GM12878 (cell line): ENCODE data around the gene TBX10. TPM values are rescaled to one million over a fixed set of nuclear protein-coding genes. Genes with fewer than 3 reads are reported as not detected.

ENCODE experiments used
- ATAC-seq: fragments of 200-7000 bp; cut with Tn5 transposase; 3 replicates; pipeline ENCODE4 v1.9.1; 2020; ENCODE audit warnings: mild to moderate bottlenecking, moderate library complexity
- BruUV-seq: library from RNA; stranded (reverse); fragments of 400-500 nt; replicated peaks from 2 replicates; lab custom pipeline; 2021; lab: Mats Ljungman, UMichigan
- CTCF ChIA-PET: fragments of 300-600 bp; sonication (Branson Sonifier 250); formaldehyde crosslinking; extraction: SDS; loops from one replicate; lab custom pipeline; 2021; ENCODE audit warnings: inconsistent platforms; lab: Yijun Ruan, JAX
- POLR2A ChIA-PET: fragments of 350-600 bp; formaldehyde crosslinking; extraction: SDS; loops from one replicate; lab custom pipeline; 2021; ENCODE audit warnings: inconsistent platforms; lab: Charles Lee
- RAD21 ChIA-PET: fragments of 300-600 bp; sonication (Branson Sonifier 250); formaldehyde crosslinking; loops from one replicate; lab custom pipeline; 2023; ENCODE audit warnings: antibody characterized with exemption; ENCODE audit not compliant: unreplicated experiment; lab: Charles Lee
- SMC1A ChIA-PET: fragments of 300-600 bp; sonication (Branson Sonifier 250); formaldehyde crosslinking; loops from one replicate; lab custom pipeline; 2023; ENCODE audit not compliant: unreplicated experiment, uncharacterized antibody; lab: Charles Lee
- DNase-seq: peaks from one replicate; pipeline ENCODE4 v3.0.0-alpha.2; 2011; ENCODE audit warnings: low read depth, low spot score
- FAIRE-seq: peaks from 3 replicates; lab custom pipeline; 2011; peaks lifted over from hg19 to GRCh38; lab: Jason Lieb, UNC
- H2AFZ ChIP-seq: 2 replicates; pipeline ENCODE4 v1.6.0; 2011; ENCODE audit warnings: low read depth, low read length, control low read depth; ENCODE audit not compliant: control insufficient read depth
- H3K27ac ChIP-seq: 2 replicates; pipeline ENCODE4 v1.5.1; 2011; ENCODE audit warnings: control low read depth; ENCODE audit not compliant: control insufficient read depth, insufficient read depth
- H3K27me3 ChIP-seq, 2 experiments: replicated peaks in 1 of 2; 2 replicates each; pipeline versions ENCODE4 v1.6.0 to v1.6.1; 2011; ENCODE audit warnings: low read length in 1 of 2; ENCODE audit not compliant: control insufficient read depth in 2 of 2, insufficient read depth in 2 of 2
- H3K36me3 ChIP-seq, 2 experiments: 2 replicates each; pipeline ENCODE4 v1.5.1; 2011; ENCODE audit warnings: low read length in 1 of 2; ENCODE audit not compliant: control insufficient read depth in 2 of 2, insufficient read depth in 2 of 2
- H3K4me1 ChIP-seq: 2 replicates; pipeline ENCODE4 v1.6.1; 2011; ENCODE audit warnings: mild to moderate bottlenecking, low read length, moderate library complexity, mixed read lengths; ENCODE audit not compliant: control insufficient read depth, insufficient read depth
- H3K4me2 ChIP-seq: 2 replicates; pipeline ENCODE4 v1.6.0; 2011; ENCODE audit warnings: control low read depth; ENCODE audit not compliant: control insufficient read depth, insufficient read depth
- H3K4me3 ChIP-seq: fragments of 200-600 bp; sonication (generic); 2 replicates; pipeline ENCODE4 v1.5.1; 2016
- H3K79me2 ChIP-seq: 2 replicates; pipeline ENCODE4 v1.6.0; 2011; ENCODE audit warnings: low read length; ENCODE audit not compliant: control insufficient read depth, insufficient read depth
- H3K9ac ChIP-seq: 2 replicates; pipeline ENCODE4 v1.8.0; 2011; ENCODE audit warnings: low read length, control low read depth, mixed read lengths; ENCODE audit not compliant: control insufficient read depth, insufficient read depth
- H3K9me3 ChIP-seq: replicated peaks from 3 replicates; pipeline ENCODE4 v1.5.1; 2011; ENCODE audit warnings: mild to moderate bottlenecking, low read length; ENCODE audit not compliant: control insufficient read depth, insufficient read depth
- H4K20me1 ChIP-seq: 2 replicates; pipeline ENCODE4 v1.6.0; 2011; ENCODE audit not compliant: control insufficient read depth, insufficient read depth
- CBX3 ChIP-seq: fragments of 200-600 bp; sonication (generic); IDR thresholded peaks from 2 replicates; pipeline ENCODE4 v1.6.1; 2016; ENCODE audit warnings: low read depth, borderline replicate concordance
- ETV6 ChIP-seq, 2 experiments: fragments of 450-650 bp in 1 of 2; IDR thresholded peaks in 1 of 2; conservative IDR thresholded peaks in 1 of 2; 2 replicates each; pipeline ENCODE4 v1.6.1; 2014; ENCODE audit warnings: antibody characterized with exemption in 1 of 2, borderline replicate concordance in 1 of 2, low read depth in 1 of 2, mild to moderate bottlenecking in 1 of 2, moderate library complexity in 1 of 2
- NFIC ChIP-seq: IDR thresholded peaks from 2 replicates; pipeline ENCODE4 v1.6.1; 2012; ENCODE audit warnings: low read depth, mild to moderate bottlenecking, inconsistent platforms, low read length, moderate library complexity
- NR2C2 ChIP-seq: IDR thresholded peaks from 2 replicates; pipeline ENCODE4 v1.6.1; 2011; ENCODE audit warnings: borderline replicate concordance, low read depth; ENCODE audit not compliant: control insufficient read depth, insufficient read length
- ZBTB40 ChIP-seq: fragments of 450-650 bp; IDR thresholded peaks from 2 replicates; pipeline ENCODE4 v1.6.1; 2016; ENCODE audit warnings: mild to moderate bottlenecking, moderate library complexity, borderline replicate concordance
- ZNF384 ChIP-seq: IDR thresholded peaks from 2 replicates; pipeline ENCODE4 v1.6.1; 2012; ENCODE audit warnings: low read depth, mild to moderate bottlenecking, low read length, improper control_type of control experiment, borderline replicate concordance
- WGBS: methylation state at CpG from one replicate; pipeline ENCODE4 v1.1.6; 2016; ENCODE audit warnings: low lambda C conversion rate; ENCODE audit not compliant: insufficient replicate concordance, insufficient coverage; ENCODE audit errors: missing lambda C conversion rate; 5-methylcytosine and 5-hydroxymethylcytosine counted together
- in situ Hi-C: fragments of 300-500 bp; cut with MboI; formaldehyde crosslinking; loops from 9 replicates; pipeline ENCODE4 v1.14.3; 2018; ENCODE audit warnings: mixed read lengths
- intact Hi-C: fragments of 100-400 bp; cut with micrococcal nuclease; formaldehyde crosslinking; loops from one replicate; pipeline ENCODE4 v1.14.2; 2022; ENCODE audit not compliant: unreplicated experiment
- polyA plus RNA-seq, 11 experiments: library from polyadenylated mRNA; depleted of rRNA in 4 of 11; unstranded in 6 of 11; stranded (reverse) in 5 of 11; fragments of >200 nt; fragmentation: Nextera tagmentation in 4 of 11; fragmentation: Illumina TruSeq in 1 of 11; extraction: Ambion mirVana in 4 of 11; extraction: Trizol in 1 of 11; gene quantifications; 1 replicate in 1 of 11; 2 replicates in 10 of 11; pipeline versions ENCODE4 v1.2.1 to v1.2.3, GENCODE V29; 2011 to 2016; ENCODE audit warnings: inconsistent platforms in 2 of 11, missing spikeins in 2 of 11, low read depth in 1 of 11
- total RNA-seq, 4 experiments: library from RNA; depleted of rRNA in 3 of 4; stranded (reverse); fragments of >200 nt in 3 of 4; fragmentation: Illumina TruSeq in 1 of 4; extraction: Trizol in 1 of 4; gene quantifications; 2 replicates each; pipeline versions ENCODE4 v1.2.1 to v1.2.3, GENCODE V29; 2013 to 2021
- TF ChIP-seq, protein P1 (sequence below): IDR thresholded peaks from 2 replicates; pipeline ENCODE4 v1.6.1; 2012; ENCODE audit warnings: mild to moderate bottlenecking, low read depth, low read length

The TBX10 gene
- total and polyA plus RNA-seq, 10 of the 15 experiments (the other 5 are each of a cell fraction or from before 2014, with no cell fraction given): 0.10 to 0.44 (median 0.20) TPM; not detected in 4

- SMC1A ChIA-PET: no interaction called here
- in situ Hi-C loops: no loop called here
These were observed 13.6 kb upstream of the TBX10 start for GRCh38 chr11:67652965-67653845.

More at GRCh38 chr11:67652965-67653845, 13.6 kb upstream of the TBX10 start:
- no peak overlapping the region for H3K4me2 ChIP-seq
- H4K20me1 ChIP-seq: no peaks in the 10 kb centered on the region
- TF ChIP-seq ETV6 (conservative IDR thresholded peaks at IDR 0.05 in 1 of 2, IDR thresholded peaks at IDR 0.05 in 1 of 2; ENCODE audit: borderline replicate concordance in 1 of 2, low read depth in 1 of 2): no peak
- TF ChIP-seq CBX3: no peak
- no peak for TF ChIP-seq ZBTB40
- TF ChIP-seq NR2C2: no peak
- TF ChIP-seq, protein P1, sequence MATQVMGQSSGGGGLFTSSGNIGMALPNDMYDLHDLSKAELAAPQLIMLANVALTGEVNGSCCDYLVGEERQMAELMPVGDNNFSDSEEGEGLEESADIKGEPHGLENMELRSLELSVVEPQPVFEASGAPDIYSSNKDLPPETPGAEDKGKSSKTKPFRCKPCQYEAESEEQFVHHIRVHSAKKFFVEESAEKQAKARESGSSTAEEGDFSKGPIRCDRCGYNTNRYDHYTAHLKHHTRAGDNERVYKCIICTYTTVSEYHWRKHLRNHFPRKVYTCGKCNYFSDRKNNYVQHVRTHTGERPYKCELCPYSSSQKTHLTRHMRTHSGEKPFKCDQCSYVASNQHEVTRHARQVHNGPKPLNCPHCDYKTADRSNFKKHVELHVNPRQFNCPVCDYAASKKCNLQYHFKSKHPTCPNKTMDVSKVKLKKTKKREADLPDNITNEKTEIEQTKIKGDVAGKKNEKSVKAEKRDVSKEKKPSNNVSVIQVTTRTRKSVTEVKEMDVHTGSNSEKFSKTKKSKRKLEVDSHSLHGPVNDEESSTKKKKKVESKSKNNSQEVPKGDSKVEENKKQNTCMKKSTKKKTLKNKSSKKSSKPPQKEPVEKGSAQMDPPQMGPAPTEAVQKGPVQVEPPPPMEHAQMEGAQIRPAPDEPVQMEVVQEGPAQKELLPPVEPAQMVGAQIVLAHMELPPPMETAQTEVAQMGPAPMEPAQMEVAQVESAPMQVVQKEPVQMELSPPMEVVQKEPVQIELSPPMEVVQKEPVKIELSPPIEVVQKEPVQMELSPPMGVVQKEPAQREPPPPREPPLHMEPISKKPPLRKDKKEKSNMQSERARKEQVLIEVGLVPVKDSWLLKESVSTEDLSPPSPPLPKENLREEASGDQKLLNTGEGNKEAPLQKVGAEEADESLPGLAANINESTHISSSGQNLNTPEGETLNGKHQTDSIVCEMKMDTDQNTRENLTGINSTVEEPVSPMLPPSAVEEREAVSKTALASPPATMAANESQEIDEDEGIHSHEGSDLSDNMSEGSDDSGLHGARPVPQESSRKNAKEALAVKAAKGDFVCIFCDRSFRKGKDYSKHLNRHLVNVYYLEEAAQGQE: no peak
- no peak for TF ChIP-seq ZNF384
- no peak for TF ChIP-seq NFIC
- TF ChIP-seq, all 136 proteins: peak for 0
- no TSS peak for BruUV-seq
- DNase-seq (no peak), FAIRE-seq (no peak), ATAC-seq (no peak)
- H3K27me3 ChIP-seq: no peaks in the 10 kb centered on the region
- 86% methylated on average over 14 of the region's 15 CpGs for WGBS
- intact Hi-C loops: no loop called here
- peaks cover 42% of the 10 kb centered on the region for H3K4me1 ChIP-seq
- H3K36me3 ChIP-seq: no peaks in the 10 kb centered on the region
- ChIA-PET CTCF (interaction anchor here (0.9 to 2.8 kb wide), 4 partner anchors 15 to 70 kb away, joined by 3 to 10 read pairs (median 7); partner anchors contain the start of genes GSTP1 and NUDT8), POLR2A (no interaction called here), RAD21 (interaction anchor here (0.5 to 0.7 kb wide), 2 partner anchors 23 to 259 kb away, joined by 3 to 4 read pairs; partner anchors contain the start of gene NUDT8)
- H2AFZ ChIP-seq: no peak overlapping the region
- H3K9me3 ChIP-seq: peaks cover 8% of the 10 kb centered on the region
- no peak overlapping the region for H3K4me3 ChIP-seq
- H3K27ac ChIP-seq: no peak overlapping the region
- no peaks in the 10 kb centered on the region for H3K79me2 ChIP-seq
- H3K9ac ChIP-seq: no peak overlapping the region
